SK-N-SH treated with all-trans-retinoic acid at 6 μM for 48 hours (cell line): Measurements from ENCODE around the gene STK11IP.

ENCODE experiments used
- ATAC-seq: fragments of 200-7000 bp; cut with Tn5 transposase; 3 replicates; pipeline ENCODE4 v1.9.1; 2020; ENCODE audit warnings: mild to moderate bottlenecking, moderate library complexity
- ARNTL ChIP-seq: fragments of 450-650 bp; formaldehyde crosslinking; IDR thresholded peaks from 2 replicates; pipeline ENCODE4 v1.5.0; 2020; ENCODE audit warnings: low read depth, mild to moderate bottlenecking, moderate library complexity, borderline replicate concordance
- BACH2 ChIP-seq: fragments of 250-450 bp; sonication (Bioruptor Pico); IDR thresholded peaks from 2 replicates; pipeline ENCODE4 v1.9.0; 2021; ENCODE audit warnings: mild to moderate bottlenecking, borderline replicate concordance
- CREB5 ChIP-seq: fragments of 250-450 bp; sonication (Bioruptor Pico); IDR thresholded peaks from 2 replicates; pipeline ENCODE4 v1.5.1; 2020; ENCODE audit warnings: low read depth, mild to moderate bottlenecking, moderate library complexity
- CSDC2 ChIP-seq: fragments of 250-450 bp; sonication (Bioruptor Pico); IDR thresholded peaks from 2 replicates; pipeline ENCODE4 v1.5.0; 2020; ENCODE audit warnings: mild to moderate bottlenecking, moderate library complexity
- ESRRG ChIP-seq: fragments of 250-450 bp; sonication (Bioruptor Pico); IDR thresholded peaks from 2 replicates; pipeline ENCODE4 v1.6.1; 2021; ENCODE audit warnings: mild to moderate bottlenecking
- ISL1 ChIP-seq: fragments of 250-450 bp; sonication (Bioruptor Pico); IDR thresholded peaks from 2 replicates; pipeline ENCODE4 v2.1.2; 2022; ENCODE audit warnings: mild to moderate bottlenecking, moderate library complexity
- OSR1 ChIP-seq: fragments of 250-450 bp; sonication (Bioruptor Pico); IDR thresholded peaks from 2 replicates; pipeline ENCODE4 v1.8.0; 2022; ENCODE audit warnings: moderate library complexity, mild to moderate bottlenecking, inconsistent platforms
- PPARA ChIP-seq: fragments of 250-450 bp; sonication (Bioruptor Pico); IDR thresholded peaks from 2 replicates; pipeline ENCODE4 v1.5.0; 2020; ENCODE audit warnings: mild to moderate bottlenecking, borderline replicate concordance
- RARB ChIP-seq: fragments of 250-450 bp; sonication (Bioruptor Pico); IDR thresholded peaks from 2 replicates; pipeline ENCODE4 v1.8.0; 2021; ENCODE audit warnings: mild to moderate bottlenecking, moderate library complexity
- SNAI2 ChIP-seq: fragments of 250-450 bp; sonication (Bioruptor Pico); IDR thresholded peaks from 2 replicates; pipeline ENCODE4 v1.5.0; 2020; ENCODE audit warnings: mild to moderate bottlenecking, moderate library complexity
- TCF4 ChIP-seq: fragments of 250-450 bp; sonication (Bioruptor Pico); IDR thresholded peaks from 2 replicates; pipeline ENCODE4 v1.8.0; 2021; ENCODE audit warnings: mild to moderate bottlenecking, moderate library complexity, borderline replicate concordance
- TOX ChIP-seq: fragments of 250-450 bp; sonication (Bioruptor Pico); IDR thresholded peaks from 2 replicates; pipeline ENCODE4 v1.8.0; 2021; ENCODE audit warnings: mild to moderate bottlenecking, moderate library complexity, borderline replicate concordance
- TSHZ2 ChIP-seq: fragments of 250-450 bp; sonication (Bioruptor Pico); IDR thresholded peaks from 2 replicates; pipeline ENCODE4 v1.5.0; 2020; ENCODE audit warnings: mild to moderate bottlenecking, moderate library complexity
- ZC3H10 ChIP-seq: fragments of 250-450 bp; sonication (Bioruptor Pico); IDR thresholded peaks from 2 replicates; pipeline ENCODE4 v1.5.1; 2021; ENCODE audit warnings: mild to moderate bottlenecking, moderate library complexity
- ZFP3 ChIP-seq: fragments of 250-450 bp; sonication (Bioruptor Pico); IDR thresholded peaks from 2 replicates; pipeline ENCODE4 v1.5.0; 2020; ENCODE audit warnings: mild to moderate bottlenecking, moderate library complexity
- ZFP30 ChIP-seq: fragments of 450-650 bp; formaldehyde crosslinking; IDR thresholded peaks from 2 replicates; pipeline ENCODE4 v1.5.0; 2022; ENCODE audit warnings: mild to moderate bottlenecking, moderate library complexity
- ZNF565 ChIP-seq: fragments of 450-650 bp; formaldehyde crosslinking; conservative IDR thresholded peaks from 2 replicates; pipeline ENCODE4 v1.5.0; 2020; ENCODE audit warnings: low read depth, mild to moderate bottlenecking, moderate library complexity
- ZNF70 ChIP-seq: fragments of 450-650 bp; formaldehyde crosslinking; IDR thresholded peaks from 2 replicates; pipeline ENCODE4 v1.5.0; 2020; ENCODE audit warnings: mild to moderate bottlenecking, moderate library complexity
- ZNF8 ChIP-seq: fragments of 450-650 bp; formaldehyde crosslinking; IDR thresholded peaks from 2 replicates; pipeline ENCODE4 v1.5.0; 2020; ENCODE audit warnings: mild to moderate bottlenecking, moderate library complexity
- TF ChIP-seq, protein P1 (sequence below): fragments of 250-450 bp; sonication (Bioruptor Pico); IDR thresholded peaks from 2 replicates; pipeline ENCODE4 v1.8.0; 2020; ENCODE audit warnings: mild to moderate bottlenecking, moderate library complexity, borderline replicate concordance
- TF ChIP-seq, protein P2 (sequence below): fragments of 250-450 bp; sonication (Bioruptor Pico); IDR thresholded peaks from 2 replicates; pipeline ENCODE4 v1.8.0; 2021; ENCODE audit warnings: low read depth, mild to moderate bottlenecking, moderate library complexity, borderline replicate concordance
- TF ChIP-seq, protein P3 (sequence below): fragments of 250-450 bp; sonication (Bioruptor Pico); IDR thresholded peaks from 2 replicates; pipeline ENCODE4 v1.5.1; 2021; ENCODE audit warnings: mild to moderate bottlenecking, moderate library complexity

STK11IP gene

DNA sequence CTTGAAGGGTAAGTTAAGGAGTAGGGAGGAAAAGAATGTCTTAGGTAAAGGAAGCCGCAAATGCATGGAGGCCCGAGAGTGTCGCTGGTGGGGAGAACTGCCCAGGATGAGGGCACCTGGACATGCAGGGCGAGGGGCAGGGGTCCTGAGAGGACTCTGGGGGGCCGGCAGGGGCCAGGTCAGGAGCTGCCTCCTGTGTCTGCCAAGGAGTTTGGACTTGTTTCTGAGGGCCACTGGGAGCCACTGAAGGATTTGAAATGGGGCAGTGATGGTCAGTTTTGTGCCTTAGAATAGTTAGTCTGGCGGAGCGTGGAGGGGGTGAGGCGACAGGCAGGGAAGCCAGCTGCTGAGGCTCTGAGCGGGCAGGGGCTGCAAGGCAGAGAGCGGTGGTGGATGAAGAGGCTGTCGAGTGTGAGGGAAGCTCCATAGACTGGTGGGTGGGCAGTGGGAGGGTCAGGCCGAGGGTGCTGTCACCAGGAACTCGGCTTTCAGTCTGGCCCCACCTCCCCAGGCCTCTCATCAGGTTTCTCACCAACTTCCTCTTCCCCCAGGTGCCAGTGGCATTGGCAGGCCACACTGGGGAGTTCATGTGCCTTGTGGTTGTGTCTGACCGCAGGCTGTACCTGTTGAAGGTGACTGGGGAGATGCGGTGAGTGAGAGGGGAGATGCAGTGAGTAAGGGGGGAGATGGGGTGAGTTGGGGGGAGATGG is 15.1 kb downstream of the STK11IP start:
- no peak for TF ChIP-seq ZC3H10 (CRISPR knock-in tag)
- ATAC-seq: no peak

GRCh38 chr2:219613461-219614070 is 15.9 kb downstream of the STK11IP start:
- no peak for TF ChIP-seq ZC3H10 (CRISPR knock-in tag)
- TF ChIP-seq, protein P1, sequence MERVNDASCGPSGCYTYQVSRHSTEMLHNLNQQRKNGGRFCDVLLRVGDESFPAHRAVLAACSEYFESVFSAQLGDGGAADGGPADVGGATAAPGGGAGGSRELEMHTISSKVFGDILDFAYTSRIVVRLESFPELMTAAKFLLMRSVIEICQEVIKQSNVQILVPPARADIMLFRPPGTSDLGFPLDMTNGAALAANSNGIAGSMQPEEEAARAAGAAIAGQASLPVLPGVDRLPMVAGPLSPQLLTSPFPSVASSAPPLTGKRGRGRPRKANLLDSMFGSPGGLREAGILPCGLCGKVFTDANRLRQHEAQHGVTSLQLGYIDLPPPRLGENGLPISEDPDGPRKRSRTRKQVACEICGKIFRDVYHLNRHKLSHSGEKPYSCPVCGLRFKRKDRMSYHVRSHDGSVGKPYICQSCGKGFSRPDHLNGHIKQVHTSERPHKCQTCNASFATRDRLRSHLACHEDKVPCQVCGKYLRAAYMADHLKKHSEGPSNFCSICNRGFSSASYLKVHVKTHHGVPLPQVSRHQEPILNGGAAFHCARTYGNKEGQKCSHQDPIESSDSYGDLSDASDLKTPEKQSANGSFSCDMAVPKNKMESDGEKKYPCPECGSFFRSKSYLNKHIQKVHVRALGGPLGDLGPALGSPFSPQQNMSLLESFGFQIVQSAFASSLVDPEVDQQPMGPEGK: no peak
- TF ChIP-seq BACH2 (CRISPR knock-in tag): no peak
- TF ChIP-seq OSR1 (CRISPR knock-in tag): no peak
- TF ChIP-seq RARB: no peak
- no peak for TF ChIP-seq ZNF565 (CRISPR knock-in tag)
- TF ChIP-seq ARNTL: no peak
- TF ChIP-seq TOX (CRISPR knock-in tag): no peak
- TF ChIP-seq TSHZ2 (CRISPR knock-in tag): no peak
- no peak for TF ChIP-seq TCF4 (CRISPR knock-in tag)
- TF ChIP-seq PPARA: no peak
- TF ChIP-seq ZFP3 (CRISPR knock-in tag): no peak
- no peak for TF ChIP-seq CSDC2 (CRISPR knock-in tag)
- no peak for TF ChIP-seq ZNF70 (CRISPR knock-in tag)
- TF ChIP-seq SNAI2 (CRISPR knock-in tag): no peak
- no peak for TF ChIP-seq ESRRG (CRISPR knock-in tag)
- TF ChIP-seq, protein P2, sequence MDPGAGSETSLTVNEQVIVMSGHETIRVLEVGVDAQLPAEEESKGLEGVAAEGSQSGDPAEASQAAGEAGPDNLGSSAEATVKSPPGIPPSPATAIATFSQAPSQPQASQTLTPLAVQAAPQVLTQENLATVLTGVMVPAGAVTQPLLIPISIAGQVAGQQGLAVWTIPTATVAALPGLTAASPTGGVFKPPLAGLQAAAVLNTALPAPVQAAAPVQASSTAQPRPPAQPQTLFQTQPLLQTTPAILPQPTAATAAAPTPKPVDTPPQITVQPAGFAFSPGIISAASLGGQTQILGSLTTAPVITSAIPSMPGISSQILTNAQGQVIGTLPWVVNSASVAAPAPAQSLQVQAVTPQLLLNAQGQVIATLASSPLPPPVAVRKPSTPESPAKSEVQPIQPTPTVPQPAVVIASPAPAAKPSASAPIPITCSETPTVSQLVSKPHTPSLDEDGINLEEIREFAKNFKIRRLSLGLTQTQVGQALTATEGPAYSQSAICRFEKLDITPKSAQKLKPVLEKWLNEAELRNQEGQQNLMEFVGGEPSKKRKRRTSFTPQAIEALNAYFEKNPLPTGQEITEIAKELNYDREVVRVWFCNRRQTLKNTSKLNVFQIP (CRISPR knock-in tag): no peak
- TF ChIP-seq ZNF8 (CRISPR knock-in tag): no peak
- TF ChIP-seq CREB5 (CRISPR knock-in tag): no peak
- TF ChIP-seq, protein P3, sequence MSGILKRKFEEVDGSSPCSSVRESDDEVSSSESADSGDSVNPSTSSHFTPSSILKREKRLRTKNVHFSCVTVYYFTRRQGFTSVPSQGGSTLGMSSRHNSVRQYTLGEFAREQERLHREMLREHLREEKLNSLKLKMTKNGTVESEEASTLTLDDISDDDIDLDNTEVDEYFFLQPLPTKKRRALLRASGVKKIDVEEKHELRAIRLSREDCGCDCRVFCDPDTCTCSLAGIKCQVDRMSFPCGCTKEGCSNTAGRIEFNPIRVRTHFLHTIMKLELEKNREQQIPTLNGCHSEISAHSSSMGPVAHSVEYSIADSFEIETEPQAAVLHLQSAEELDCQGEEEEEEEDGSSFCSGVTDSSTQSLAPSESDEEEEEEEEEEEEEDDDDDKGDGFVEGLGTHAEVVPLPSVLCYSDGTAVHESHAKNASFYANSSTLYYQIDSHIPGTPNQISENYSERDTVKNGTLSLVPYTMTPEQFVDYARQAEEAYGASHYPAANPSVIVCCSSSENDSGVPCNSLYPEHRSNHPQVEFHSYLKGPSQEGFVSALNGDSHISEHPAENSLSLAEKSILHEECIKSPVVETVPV (CRISPR knock-in tag): no peak
- TF ChIP-seq, all 23 proteins: peak for 0
- ATAC-seq: no peak

DNA sequence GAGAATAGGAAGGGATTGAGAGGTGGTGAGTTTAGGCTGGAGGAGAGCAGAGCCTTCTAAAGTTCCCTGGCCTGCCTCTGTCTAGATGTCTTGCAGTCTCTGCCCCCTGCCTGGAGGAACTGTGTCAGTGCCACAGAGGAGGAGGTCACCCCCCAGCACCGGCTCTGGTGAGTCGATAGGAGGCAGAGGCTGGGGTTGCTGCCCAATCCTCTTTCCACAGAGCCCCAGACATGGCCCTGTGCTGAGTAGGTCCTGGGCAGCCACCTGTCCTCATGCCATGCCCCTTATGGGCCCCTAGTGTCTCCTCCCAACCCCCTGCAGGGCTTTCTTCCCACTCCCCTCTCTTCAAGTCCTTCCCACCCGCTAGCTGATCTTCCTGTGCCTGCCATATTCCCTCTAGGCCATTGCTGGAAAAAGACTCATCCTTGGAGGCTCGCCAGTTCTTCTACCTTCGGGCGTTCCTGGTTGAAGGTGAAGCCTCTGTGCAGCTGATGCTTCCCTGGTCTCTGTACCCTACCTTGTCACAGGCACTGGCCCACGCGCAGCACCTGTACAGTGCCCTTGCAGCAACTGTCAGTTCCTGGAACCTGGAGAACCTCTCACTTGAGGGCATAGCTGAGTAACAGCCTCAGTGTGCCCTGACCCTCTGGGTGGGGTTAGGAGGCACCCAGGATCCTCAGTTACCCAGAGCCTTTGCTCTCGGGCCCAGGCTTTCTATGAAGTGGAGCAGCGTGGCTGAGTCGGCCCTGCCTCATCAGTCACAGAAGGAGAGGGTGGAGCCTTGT is 16.6 kb downstream of the STK11IP start:
- no peak for ATAC-seq
- TF ChIP-seq RARB (no peak), ZFP30 (no peak), ARNTL (no peak), SNAI2 (CRISPR knock-in tag) (no peak), ZNF70 (CRISPR knock-in tag) (no peak), ESRRG (CRISPR knock-in tag) (no peak), ISL1 (no peak), CSDC2 (CRISPR knock-in tag) (no peak), ZNF565 (CRISPR knock-in tag) (no peak), TCF4 (CRISPR knock-in tag) (no peak), CREB5 (CRISPR knock-in tag) (no peak)
- TF ChIP-seq, protein P2 (CRISPR knock-in tag): no peak
